NCI-H1930 (cell line): ENCODE data around the gene DDB1.

Source experiments
- DNase-seq, 2 experiments: peaks; one replicate each; lab custom pipeline; 2025; lab: John Stamatoyannopoulos, UW

The DDB1 gene

DNA sequence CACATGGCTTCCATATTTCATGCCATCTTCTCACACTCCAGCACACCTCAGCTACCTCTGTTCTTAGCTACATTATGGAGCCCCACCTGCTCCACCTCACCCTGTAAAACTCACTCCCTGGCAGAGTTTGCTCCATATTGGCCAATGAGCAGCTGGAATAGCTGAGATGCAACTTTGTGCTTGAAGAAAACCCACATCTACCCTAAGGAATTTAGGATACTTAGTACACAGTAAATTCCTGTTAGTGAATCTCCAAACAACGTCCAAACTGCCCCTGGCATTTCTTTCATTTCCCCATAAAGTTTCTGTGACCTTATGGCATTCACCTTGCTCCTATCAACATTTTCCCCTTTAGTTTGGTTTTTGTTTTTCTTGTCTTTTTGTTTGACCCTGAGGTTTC lies 35.6 kb downstream of the DDB1 start:
- no peak for DNase-seq

- no peak for DNase-seq
Observed at GRCh38 chr11:61295596-61295926, 37.3 kb downstream of the DDB1 start.

DNA sequence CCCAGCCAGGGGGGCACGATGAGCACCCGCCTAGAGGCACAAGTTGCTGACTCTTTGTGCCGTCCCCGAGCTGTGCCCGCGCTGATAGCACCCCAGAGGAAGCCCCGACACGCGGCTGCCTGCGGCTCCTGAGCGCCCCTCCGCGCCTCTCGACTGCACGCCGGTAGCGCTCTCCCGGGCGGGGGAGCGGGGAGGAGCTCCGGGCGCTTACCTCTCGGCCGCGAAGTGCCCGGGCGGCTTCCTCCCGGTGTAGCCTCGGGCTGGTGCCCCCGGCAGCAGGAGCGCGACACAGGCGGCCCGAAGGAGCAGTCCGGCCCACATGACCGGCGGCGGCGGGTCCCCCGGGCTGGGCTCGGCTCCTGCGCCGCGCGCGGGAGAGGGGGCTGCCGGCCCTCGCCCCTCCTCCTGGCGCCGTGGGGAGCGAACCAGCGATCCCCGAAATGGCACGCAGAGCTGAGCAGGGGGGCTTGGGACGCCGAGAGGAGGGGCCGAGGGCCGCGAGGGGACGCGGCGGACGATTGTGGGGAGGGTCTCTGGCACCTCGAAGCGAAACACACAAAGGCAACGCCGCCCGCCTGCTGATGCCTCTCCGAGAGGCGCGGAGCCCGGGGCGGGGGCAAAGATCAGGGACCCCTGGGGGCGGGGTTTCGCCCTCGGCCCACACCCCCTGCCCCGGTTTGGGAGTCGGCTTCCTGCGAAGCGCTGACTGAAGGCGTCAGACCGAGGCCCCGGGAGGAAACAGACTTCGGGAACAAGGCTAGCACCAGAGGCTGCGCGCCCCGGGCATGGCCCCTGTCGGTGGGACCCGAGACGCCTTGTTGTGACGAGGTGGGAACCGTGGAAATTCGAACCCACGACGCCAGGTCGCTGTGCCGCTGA lies 37.9 kb downstream of the DDB1 start, which contains the start of gene VWCE:
VWCE (minus strand) TSS at position 600 of the 879 bp plus-strand sequence; CDS start at position 321, 279 bp downstream.
- DNase-seq, result peak; percentile 38 to 54

DNA sequence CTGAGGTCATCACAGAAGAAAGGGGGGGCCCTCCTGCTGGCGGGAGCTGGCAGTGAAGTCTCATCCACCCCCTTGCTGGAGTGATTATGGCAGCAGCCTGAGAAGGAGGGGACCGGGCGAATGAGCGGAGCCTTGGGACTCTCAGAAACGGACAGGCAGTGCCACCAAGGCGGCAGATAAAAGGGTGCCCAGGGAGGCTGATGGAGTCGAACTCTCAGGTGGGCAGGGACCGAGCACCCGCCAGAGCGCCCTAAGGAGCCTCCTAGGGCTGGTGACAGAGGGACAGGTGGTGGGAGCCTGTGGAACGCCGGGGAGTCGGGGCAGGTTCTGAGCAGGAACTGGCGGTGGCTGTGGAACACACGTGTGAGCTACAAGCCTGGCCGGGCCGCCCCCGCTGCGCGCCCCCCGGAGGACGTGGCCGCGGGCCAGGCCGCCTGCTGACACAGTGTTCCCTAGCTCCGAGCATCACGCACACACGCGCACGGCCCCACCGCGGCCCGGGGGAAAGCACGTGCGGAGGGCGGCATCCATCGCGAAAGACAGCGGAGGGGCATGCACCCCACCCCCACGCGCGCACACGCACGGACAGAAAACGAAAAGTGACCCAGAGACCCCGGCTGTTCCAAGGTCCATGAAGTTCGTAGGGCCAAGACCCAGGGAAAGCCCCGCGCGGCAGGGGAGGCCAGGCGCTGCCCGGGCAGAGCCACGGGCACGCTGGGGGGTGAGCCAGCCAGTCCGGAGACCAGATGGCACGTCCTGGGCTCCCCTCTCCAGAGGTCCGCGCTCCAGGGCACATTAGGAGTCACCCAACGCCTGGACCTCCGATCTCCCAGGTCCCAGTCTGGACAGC lies 38.8 kb downstream of the DDB1 start:
- DNase-seq, result peak in 1 of 2 experiments; percentile 29

GRCh38 chr11:61292356-61292755 lies 40.5 kb downstream of the DDB1 start:
- no peak for DNase-seq

GRCh38 chr11:61290905-61291690 lies 41.8 kb downstream of the DDB1 start:
- DNase-seq, result no peak

- DNase-seq, result no peak
Observed at GRCh38 chr11:61287338-61287977, 45.4 kb downstream of the DDB1 start.

GRCh38 chr11:61283613-61284012 lies 49.3 kb downstream of the DDB1 start:
- no peak for DNase-seq

- DNase-seq, result no peak
Observed at GRCh38 chr11:61281581-61282250, 51.2 kb downstream of the DDB1 start.

GRCh38 chr11:61280883-61281580 lies 51.9 kb downstream of the DDB1 start:
- DNase-seq, result no peak

GRCh38 chr11:61279934-61280659 lies 52.8 kb downstream of the DDB1 start:
- DNase-seq, result no peak

DNA sequence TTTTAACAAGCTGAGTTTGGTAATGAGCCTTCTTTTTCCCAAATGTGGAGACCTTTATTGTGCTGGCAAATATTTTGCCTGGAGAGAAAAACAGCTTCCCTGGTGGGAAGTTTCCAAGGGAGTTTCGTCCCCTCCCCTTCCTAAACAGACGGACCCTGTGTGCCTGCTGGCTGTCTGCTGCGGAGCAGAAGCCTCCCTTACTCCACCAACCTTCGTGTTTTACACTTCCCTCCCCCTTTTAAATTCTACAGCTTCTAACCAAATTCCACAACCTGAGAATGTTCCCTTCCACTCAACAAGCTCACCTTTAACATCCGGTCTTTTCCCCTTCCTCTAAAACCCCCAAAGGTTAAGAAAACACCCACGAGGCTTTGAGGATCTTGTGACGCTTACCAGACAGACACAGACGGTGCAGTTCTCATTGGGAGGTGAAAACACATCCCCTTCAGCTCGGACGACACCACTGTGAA lies 54.9 kb downstream of the DDB1 start:
- no peak for DNase-seq

DNA sequence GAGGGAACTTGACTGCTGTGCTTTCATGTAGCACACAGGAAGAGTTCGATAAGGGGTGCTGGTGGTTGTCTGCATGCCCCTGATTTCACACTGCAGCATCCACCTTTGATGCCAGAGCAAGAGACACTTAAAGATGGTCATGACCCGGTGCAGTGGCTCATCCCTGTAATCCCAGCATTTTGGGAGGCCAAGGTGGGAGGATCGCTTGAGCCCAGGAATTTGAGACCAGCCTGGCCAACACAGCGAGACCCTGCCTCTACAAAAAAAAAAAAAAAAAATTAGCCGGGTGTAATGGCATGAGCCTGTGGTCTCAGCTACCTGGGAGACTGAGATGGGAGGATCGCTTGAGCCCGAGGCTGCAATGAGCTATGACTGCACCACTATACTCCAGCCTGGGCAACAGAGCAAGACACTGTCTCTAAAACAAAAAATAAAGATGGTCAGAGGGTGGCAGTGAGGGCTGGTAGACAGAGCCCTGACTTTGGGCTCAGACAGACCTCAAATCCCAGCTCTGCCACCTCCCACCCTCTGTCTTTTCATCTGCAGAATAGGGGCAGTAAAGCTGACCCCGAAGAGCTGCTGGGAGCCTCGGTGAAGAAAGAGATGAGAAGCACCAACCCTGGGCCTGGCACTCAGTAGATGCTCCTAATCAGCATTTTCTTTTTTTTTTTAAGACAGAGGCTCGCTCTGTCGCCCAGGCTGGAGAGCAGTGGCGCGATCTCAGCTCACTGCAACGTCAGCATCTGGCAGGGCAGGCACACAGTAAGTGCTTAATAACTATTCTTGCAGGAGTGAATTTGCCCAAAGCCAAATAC lies 55.5 kb downstream of the DDB1 start:
- DNase-seq, result no peak

DNA sequence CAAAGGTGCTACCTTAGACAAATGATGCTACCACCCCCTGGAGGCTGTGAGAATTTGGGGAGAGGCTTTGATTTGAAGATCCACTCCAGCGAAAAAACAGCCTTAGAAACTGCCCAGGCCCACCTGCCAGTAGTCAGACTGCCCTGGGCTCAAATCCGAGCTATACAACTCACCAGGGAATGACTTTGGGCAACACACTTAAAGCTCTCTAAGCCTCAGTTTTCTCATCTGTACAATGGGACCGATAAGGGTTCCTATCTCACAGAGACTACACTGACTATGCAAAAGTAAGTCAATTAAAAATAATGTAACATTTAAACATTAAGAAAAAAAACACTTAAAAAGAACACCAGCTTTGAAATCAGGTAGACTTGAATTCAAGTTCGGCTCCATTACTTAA lies 57.7 kb downstream of the DDB1 start:
- no peak for DNase-seq

DNA sequence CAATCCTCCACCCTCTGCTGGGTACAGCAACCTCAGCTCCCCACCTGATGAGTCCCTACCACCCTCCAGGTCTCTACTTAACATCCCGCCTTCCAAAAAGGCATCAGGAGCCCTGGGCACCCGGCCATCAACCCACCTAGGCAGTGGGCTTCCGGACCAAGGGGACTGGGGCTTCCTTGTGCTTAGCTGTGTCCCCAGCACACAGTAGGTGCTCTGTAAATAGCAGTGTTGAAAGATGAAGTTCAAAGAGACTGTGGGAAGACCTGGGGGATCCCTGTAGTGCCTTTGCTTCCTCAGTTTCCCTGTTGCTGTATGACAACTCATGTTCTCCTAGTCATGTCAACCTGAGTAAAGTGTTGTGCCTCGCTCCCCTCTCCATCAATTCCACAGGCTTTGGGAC lies 58.8 kb downstream of the DDB1 start:
- no peak for DNase-seq

GRCh38 chr11:61273178-61274078 lies 59.5 kb downstream of the DDB1 start:
- DNase-seq, result no peak

DNA sequence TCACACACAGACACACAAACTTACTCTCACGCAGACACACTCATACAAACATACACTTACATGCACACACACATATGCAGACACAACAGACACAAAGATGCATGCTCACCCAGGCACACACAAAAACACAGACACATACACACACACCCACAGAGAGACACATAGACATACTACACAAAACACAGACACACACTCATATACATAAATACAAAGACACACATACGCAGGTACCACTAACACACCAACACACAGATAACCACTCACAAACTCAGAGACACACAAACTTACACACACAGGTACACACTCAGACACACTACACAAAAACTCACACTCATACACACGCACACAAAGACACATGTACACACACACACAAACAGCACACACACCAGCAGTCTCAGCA lies 60.2 kb downstream of the DDB1 start:
- no peak for DNase-seq
